GM12878 (cell line): ENCODE results near the gene FEM1B. TPM values are rescaled to one million over a fixed set of nuclear protein-coding genes. Genes with fewer than 3 reads are reported as not detected.
A peak's percentile ranks its signal among the peaks of the same experiment; 100 is the strongest.

Experiments
- ATAC-seq: fragments of 200-7000 bp; cut with Tn5 transposase; 3 replicates; pipeline ENCODE4 v1.9.1; 2020; ENCODE audit warnings: mild to moderate bottlenecking, moderate library complexity
- BruUV-seq: library from RNA; stranded (reverse); fragments of 400-500 nt; replicated peaks from 2 replicates; lab custom pipeline; 2021; lab: Mats Ljungman, UMichigan
- CTCF ChIA-PET: fragments of 300-600 bp; sonication (Branson Sonifier 250); formaldehyde crosslinking; extraction: SDS; loops from one replicate; lab custom pipeline; 2021; ENCODE audit warnings: inconsistent platforms; lab: Yijun Ruan, JAX
- POLR2A ChIA-PET: fragments of 350-600 bp; formaldehyde crosslinking; extraction: SDS; loops from one replicate; lab custom pipeline; 2021; ENCODE audit warnings: inconsistent platforms; lab: Charles Lee
- RAD21 ChIA-PET: fragments of 300-600 bp; sonication (Branson Sonifier 250); formaldehyde crosslinking; loops from one replicate; lab custom pipeline; 2023; ENCODE audit warnings: antibody characterized with exemption; ENCODE audit not compliant: unreplicated experiment; lab: Charles Lee
- SMC1A ChIA-PET: fragments of 300-600 bp; sonication (Branson Sonifier 250); formaldehyde crosslinking; loops from one replicate; lab custom pipeline; 2023; ENCODE audit not compliant: unreplicated experiment, uncharacterized antibody; lab: Charles Lee
- DNase-seq: peaks from one replicate; pipeline ENCODE4 v3.0.0-alpha.2; 2011; ENCODE audit warnings: low read depth, low spot score
- FAIRE-seq: peaks from 3 replicates; lab custom pipeline; 2011; peaks lifted over from hg19 to GRCh38; lab: Jason Lieb, UNC
- H2AFZ ChIP-seq: 2 replicates; pipeline ENCODE4 v1.6.0; 2011; ENCODE audit warnings: low read depth, low read length, control low read depth; ENCODE audit not compliant: control insufficient read depth
- H3K27ac ChIP-seq: 2 replicates; pipeline ENCODE4 v1.5.1; 2011; ENCODE audit warnings: control low read depth; ENCODE audit not compliant: control insufficient read depth, insufficient read depth
- H3K27me3 ChIP-seq, 2 experiments: replicated peaks in 1 of 2; 2 replicates each; pipeline versions ENCODE4 v1.6.0 to v1.6.1; 2011; ENCODE audit warnings: low read length in 1 of 2; ENCODE audit not compliant: control insufficient read depth in 2 of 2, insufficient read depth in 2 of 2
- H3K36me3 ChIP-seq, 2 experiments: 2 replicates each; pipeline ENCODE4 v1.5.1; 2011; ENCODE audit warnings: low read length in 1 of 2; ENCODE audit not compliant: control insufficient read depth in 2 of 2, insufficient read depth in 2 of 2
- H3K4me1 ChIP-seq: 2 replicates; pipeline ENCODE4 v1.6.1; 2011; ENCODE audit warnings: mild to moderate bottlenecking, low read length, moderate library complexity, mixed read lengths; ENCODE audit not compliant: control insufficient read depth, insufficient read depth
- H3K4me2 ChIP-seq: 2 replicates; pipeline ENCODE4 v1.6.0; 2011; ENCODE audit warnings: control low read depth; ENCODE audit not compliant: control insufficient read depth, insufficient read depth
- H3K4me3 ChIP-seq: fragments of 200-600 bp; sonication (generic); 2 replicates; pipeline ENCODE4 v1.5.1; 2016
- H3K79me2 ChIP-seq: 2 replicates; pipeline ENCODE4 v1.6.0; 2011; ENCODE audit warnings: low read length; ENCODE audit not compliant: control insufficient read depth, insufficient read depth
- H3K9ac ChIP-seq: 2 replicates; pipeline ENCODE4 v1.8.0; 2011; ENCODE audit warnings: low read length, control low read depth, mixed read lengths; ENCODE audit not compliant: control insufficient read depth, insufficient read depth
- H3K9me3 ChIP-seq: replicated peaks from 3 replicates; pipeline ENCODE4 v1.5.1; 2011; ENCODE audit warnings: mild to moderate bottlenecking, low read length; ENCODE audit not compliant: control insufficient read depth, insufficient read depth
- H4K20me1 ChIP-seq: 2 replicates; pipeline ENCODE4 v1.6.0; 2011; ENCODE audit not compliant: control insufficient read depth, insufficient read depth
- BMI1 ChIP-seq: fragments of 450-650 bp; IDR thresholded peaks from 2 replicates; pipeline ENCODE4 v1.6.1; 2016; ENCODE audit warnings: mild to moderate bottlenecking, moderate library complexity, borderline replicate concordance
- CREB1 ChIP-seq: IDR thresholded peaks from 2 replicates; pipeline ENCODE4 v1.6.1; 2012; ENCODE audit warnings: low read depth, mild to moderate bottlenecking, inconsistent platforms
- MEF2A ChIP-seq: IDR thresholded peaks from 2 replicates; pipeline ENCODE4 v1.6.1; 2011; ENCODE audit warnings: low read depth, mild to moderate bottlenecking, low read length, moderate library complexity; ENCODE audit not compliant: insufficient read depth
- NFYB ChIP-seq: IDR thresholded peaks from 2 replicates; pipeline ENCODE4 v1.6.1; 2011; ENCODE audit warnings: low read depth, mild to moderate bottlenecking, low read length, improper control_type of control experiment, moderate library complexity; ENCODE audit not compliant: insufficient read depth
- PML ChIP-seq: IDR thresholded peaks from 2 replicates; pipeline ENCODE4 v1.6.1; 2012; ENCODE audit warnings: low read length, inconsistent platforms
- POLR2AphosphoS2 ChIP-seq: IDR thresholded peaks from 2 replicates; pipeline ENCODE4 v1.6.1; 2011; ENCODE audit warnings: low read depth, mild to moderate bottlenecking, low read length, improper control_type of control experiment, moderate library complexity
- RAD51 ChIP-seq: fragments of 450-650 bp; IDR thresholded peaks from 2 replicates; pipeline ENCODE4 v1.6.1; 2016; ENCODE audit warnings: moderate library complexity, mild to moderate bottlenecking, inconsistent platforms
- YBX1 ChIP-seq: fragments of 450-650 bp; IDR thresholded peaks from 2 replicates; pipeline ENCODE4 v1.6.1; 2016; ENCODE audit warnings: antibody characterized with exemption
- ZNF384 ChIP-seq: IDR thresholded peaks from 2 replicates; pipeline ENCODE4 v1.6.1; 2012; ENCODE audit warnings: low read depth, mild to moderate bottlenecking, low read length, improper control_type of control experiment, borderline replicate concordance
- in situ Hi-C: fragments of 300-500 bp; cut with MboI; formaldehyde crosslinking; loops from 9 replicates; pipeline ENCODE4 v1.14.3; 2018; ENCODE audit warnings: mixed read lengths
- intact Hi-C: fragments of 100-400 bp; cut with micrococcal nuclease; formaldehyde crosslinking; loops from one replicate; pipeline ENCODE4 v1.14.2; 2022; ENCODE audit not compliant: unreplicated experiment
- polyA plus RNA-seq, 11 experiments: library from polyadenylated mRNA; depleted of rRNA in 4 of 11; unstranded in 6 of 11; stranded (reverse) in 5 of 11; fragments of >200 nt; fragmentation: Nextera tagmentation in 4 of 11; fragmentation: Illumina TruSeq in 1 of 11; extraction: Ambion mirVana in 4 of 11; extraction: Trizol in 1 of 11; gene quantifications; 1 replicate in 1 of 11; 2 replicates in 10 of 11; pipeline versions ENCODE4 v1.2.1 to v1.2.3, GENCODE V29; 2011 to 2016; ENCODE audit warnings: inconsistent platforms in 2 of 11, missing spikeins in 2 of 11, low read depth in 1 of 11
- total RNA-seq, 4 experiments: library from RNA; depleted of rRNA in 3 of 4; stranded (reverse); fragments of >200 nt in 3 of 4; fragmentation: Illumina TruSeq in 1 of 4; extraction: Trizol in 1 of 4; gene quantifications; 2 replicates each; pipeline versions ENCODE4 v1.2.1 to v1.2.3, GENCODE V29; 2013 to 2021
- TF ChIP-seq, protein P1 (sequence below): IDR thresholded peaks from 2 replicates; pipeline ENCODE4 v1.6.1; 2012; ENCODE audit warnings: low read depth, low read length, improper control_type of control experiment
- TF ChIP-seq, protein P2 (sequence below): fragments of 450-650 bp; IDR thresholded peaks from 2 replicates; pipeline ENCODE4 v1.6.1; 2018; ENCODE audit warnings: borderline replicate concordance, mild to moderate bottlenecking; ENCODE audit not compliant: partially characterized antibody
- TF ChIP-seq, protein P3 (sequence below): fragments of 450-650 bp; IDR thresholded peaks from 2 replicates; pipeline ENCODE4 v1.6.1; 2016; ENCODE audit warnings: mild to moderate bottlenecking, moderate library complexity, borderline replicate concordance

FEM1B gene
- total and polyA plus RNA-seq, 10 of the 15 experiments (the other 5 are each of a cell fraction or from before 2014, with no cell fraction given): 5.5 to 61.1 (median 18.2) TPM

DNA sequence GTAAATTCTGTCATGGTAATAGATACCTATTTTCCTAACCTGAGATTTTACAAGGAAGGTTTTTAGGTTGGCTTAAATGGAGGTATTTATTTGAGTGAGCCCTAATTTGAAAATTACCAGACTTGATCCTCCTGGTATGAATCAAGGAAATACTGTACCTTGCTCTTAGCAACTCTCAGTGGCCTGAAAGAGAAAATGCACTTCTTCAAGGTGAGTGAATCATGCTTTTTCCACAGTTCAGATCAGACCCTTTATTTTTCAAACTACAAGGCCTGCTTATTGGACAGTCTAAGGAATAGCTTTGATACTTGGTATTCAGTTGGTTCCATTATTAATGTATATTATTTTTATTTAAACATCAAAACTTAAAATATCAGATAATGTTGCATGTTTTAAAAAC, 15.4 kb downstream of the FEM1B start:
- H3K27ac ChIP-seq: no peak overlapping the region
- H3K4me3 ChIP-seq: no peak overlapping the region
- CTCF ChIA-PET: interaction anchor here (0.9 to 1.8 kb wide), 2 partner anchors 13 to 15 kb away, joined by 3 to 15 read pairs; partner anchors contain the start of gene FEM1B
- POLR2A ChIA-PET: interaction anchor here (1.4 kb wide), 1 partner anchor 15 kb away, joined by 4 read pairs; the partner anchor contains the start of gene FEM1B
- SMC1A ChIA-PET: interaction anchor here (1.0 kb wide), 1 partner anchor 40 kb away, joined by 4 read pairs; no protein-coding TSS in a partner anchor
- ATAC-seq: peak; percentile 28; the same call in 2 of the 3 replicates
- no peak for FAIRE-seq
- H3K27me3 ChIP-seq: no peaks in the 10 kb centered on the region
- no TSS peak for BruUV-seq
- TF ChIP-seq POLR2AphosphoS2: no peak
- TF ChIP-seq MEF2A: no peak
- TF ChIP-seq BMI1: no peak
- no peak for TF ChIP-seq PML
- no peak for TF ChIP-seq YBX1
- TF ChIP-seq, protein P1, sequence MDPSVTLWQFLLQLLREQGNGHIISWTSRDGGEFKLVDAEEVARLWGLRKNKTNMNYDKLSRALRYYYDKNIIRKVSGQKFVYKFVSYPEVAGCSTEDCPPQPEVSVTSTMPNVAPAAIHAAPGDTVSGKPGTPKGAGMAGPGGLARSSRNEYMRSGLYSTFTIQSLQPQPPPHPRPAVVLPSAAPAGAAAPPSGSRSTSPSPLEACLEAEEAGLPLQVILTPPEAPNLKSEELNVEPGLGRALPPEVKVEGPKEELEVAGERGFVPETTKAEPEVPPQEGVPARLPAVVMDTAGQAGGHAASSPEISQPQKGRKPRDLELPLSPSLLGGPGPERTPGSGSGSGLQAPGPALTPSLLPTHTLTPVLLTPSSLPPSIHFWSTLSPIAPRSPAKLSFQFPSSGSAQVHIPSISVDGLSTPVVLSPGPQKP: no peak
- no peak for TF ChIP-seq CREB1
- TF ChIP-seq ZNF384: no peak
- TF ChIP-seq, protein P2, sequence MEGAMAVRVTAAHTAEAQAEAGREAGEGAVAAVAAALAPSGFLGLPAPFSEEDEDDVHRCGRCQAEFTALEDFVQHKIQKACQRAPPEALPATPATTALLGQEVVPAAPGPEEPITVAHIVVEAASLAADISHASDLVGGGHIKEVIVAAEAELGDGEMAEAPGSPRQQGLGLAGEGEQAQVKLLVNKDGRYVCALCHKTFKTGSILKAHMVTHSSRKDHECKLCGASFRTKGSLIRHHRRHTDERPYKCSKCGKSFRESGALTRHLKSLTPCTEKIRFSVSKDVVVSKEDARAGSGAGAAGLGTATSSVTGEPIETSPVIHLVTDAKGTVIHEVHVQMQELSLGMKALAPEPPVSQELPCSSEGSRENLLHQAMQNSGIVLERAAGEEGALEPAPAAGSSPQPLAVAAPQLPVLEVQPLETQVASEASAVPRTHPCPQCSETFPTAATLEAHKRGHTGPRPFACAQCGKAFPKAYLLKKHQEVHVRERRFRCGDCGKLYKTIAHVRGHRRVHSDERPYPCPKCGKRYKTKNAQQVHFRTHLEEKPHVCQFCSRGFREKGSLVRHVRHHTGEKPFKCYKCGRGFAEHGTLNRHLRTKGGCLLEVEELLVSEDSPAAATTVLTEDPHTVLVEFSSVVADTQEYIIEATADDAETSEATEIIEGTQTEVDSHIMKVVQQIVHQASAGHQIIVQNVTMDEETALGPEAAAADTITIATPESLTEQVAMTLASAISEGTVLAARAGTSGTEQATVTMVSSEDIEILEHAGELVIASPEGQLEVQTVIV: no peak
- no peak for TF ChIP-seq NFYB
- TF ChIP-seq, protein P3, sequence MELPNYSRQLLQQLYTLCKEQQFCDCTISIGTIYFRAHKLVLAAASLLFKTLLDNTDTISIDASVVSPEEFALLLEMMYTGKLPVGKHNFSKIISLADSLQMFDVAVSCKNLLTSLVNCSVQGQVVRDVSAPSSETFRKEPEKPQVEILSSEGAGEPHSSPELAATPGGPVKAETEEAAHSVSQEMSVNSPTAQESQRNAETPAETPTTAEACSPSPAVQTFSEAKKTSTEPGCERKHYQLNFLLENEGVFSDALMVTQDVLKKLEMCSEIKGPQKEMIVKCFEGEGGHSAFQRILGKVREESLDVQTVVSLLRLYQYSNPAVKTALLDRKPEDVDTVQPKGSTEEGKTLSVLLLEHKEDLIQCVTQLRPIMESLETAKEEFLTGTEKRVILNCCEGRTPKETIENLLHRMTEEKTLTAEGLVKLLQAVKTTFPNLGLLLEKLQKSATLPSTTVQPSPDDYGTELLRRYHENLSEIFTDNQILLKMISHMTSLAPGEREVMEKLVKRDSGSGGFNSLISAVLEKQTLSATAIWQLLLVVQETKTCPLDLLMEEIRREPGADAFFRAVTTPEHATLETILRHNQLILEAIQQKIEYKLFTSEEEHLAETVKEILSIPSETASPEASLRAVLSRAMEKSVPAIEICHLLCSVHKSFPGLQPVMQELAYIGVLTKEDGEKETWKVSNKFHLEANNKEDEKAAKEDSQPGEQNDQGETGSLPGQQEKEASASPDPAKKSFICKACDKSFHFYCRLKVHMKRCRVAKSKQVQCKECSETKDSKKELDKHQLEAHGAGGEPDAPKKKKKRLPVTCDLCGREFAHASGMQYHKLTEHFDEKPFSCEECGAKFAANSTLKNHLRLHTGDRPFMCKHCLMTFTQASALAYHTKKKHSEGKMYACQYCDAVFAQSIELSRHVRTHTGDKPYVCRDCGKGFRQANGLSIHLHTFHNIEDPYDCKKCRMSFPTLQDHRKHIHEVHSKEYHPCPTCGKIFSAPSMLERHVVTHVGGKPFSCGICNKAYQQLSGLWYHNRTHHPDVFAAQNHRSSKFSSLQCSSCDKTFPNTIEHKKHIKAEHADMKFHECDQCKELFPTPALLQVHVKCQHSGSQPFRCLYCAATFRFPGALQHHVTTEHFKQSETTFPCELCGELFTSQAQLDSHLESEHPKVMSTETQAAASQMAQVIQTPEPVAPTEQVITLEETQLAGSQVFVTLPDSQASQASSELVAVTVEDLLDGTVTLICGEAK: no peak
- no peak for TF ChIP-seq RAD51
- TF ChIP-seq, all 136 proteins: peak for 0
- Histone ChIP-seq H3K79me2 (peaks cover 30% of the 10 kb centered on the region), H3K4me1 (peaks cover 5% of the 10 kb centered on the region; the same call in 1 of the 2 replicates), H4K20me1 (no peaks in the 10 kb centered on the region), H3K36me3 (peaks cover 14 to 20% of the 10 kb centered on the region in 2 experiments), H3K4me2 (no peak overlapping the region), H3K9me3 (no peaks in the 10 kb centered on the region), H3K9ac (no peak overlapping the region), H2AFZ (no peak overlapping the region)
- RAD21 ChIA-PET: interaction anchor here (1.4 kb wide), 1 partner anchor 40 kb away, joined by 4 read pairs; no protein-coding TSS in a partner anchor
- DNase-seq: no peak
- intact Hi-C loops: no loop called here
- in situ Hi-C loops: no loop called here
